GM18520 (cell line): ENCODE data around the gene SNRNP70.
"Not testable (repeated sequence)": the region's sequence is repeated elsewhere in the genome, so short reads cannot be mapped to it uniquely, and the experiment has no call there.

Experiments used
- ATAC-seq: cut with Tn5 transposase; IDR thresholded peaks from one replicate; pipeline ENCODE4 v1.9.1; 2021; ENCODE audit not compliant: unreplicated experiment

The SNRNP70 gene

DNA sequence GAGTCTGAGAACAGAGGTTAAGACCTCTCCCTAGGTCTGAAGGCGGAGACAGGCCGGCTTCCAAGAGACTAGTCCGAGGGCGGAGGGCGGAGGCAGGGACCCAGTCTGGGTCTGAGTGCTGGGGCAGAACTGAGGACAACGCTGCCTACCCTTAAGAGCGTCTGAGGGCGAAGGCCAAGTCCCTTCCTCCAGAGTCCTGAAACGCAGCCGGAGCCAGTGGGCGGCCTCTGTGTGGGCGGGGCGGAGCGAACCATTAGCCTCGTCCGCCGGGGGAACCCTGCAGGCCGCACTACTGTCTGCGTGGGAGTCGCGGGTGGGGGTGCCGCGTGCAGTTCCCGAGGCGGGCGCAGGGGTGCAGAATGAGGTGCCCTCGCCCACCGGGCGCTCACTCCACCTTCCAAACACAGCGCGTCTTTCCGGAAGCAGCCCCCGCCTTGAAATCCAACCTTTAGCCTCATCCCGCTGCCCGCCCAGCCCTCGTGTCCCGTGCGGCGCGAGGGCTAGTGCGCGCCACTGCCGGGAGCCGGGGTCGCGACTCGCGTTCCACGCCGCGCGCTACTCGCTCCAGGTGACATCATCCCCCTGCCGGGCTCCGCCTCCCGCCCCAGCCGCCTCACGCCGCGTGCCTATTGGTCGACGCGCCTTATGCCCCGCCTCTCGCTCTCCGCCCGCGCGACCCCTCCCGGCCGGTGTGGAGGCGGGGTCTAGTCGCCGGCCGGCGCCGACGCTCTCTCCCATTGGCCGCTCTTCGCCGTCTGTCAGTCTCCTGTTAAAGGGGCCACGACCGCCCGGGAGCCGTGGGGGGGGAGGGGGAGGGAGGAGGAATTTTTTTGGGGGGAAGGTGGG, 33.5 kb downstream of the SNRNP70 start, which contains the start of gene C19orf73:
C19orf73 (minus strand) TSS at position 579 of the 846 bp plus-strand sequence; CDS start at position 458, 121 bp downstream.
- peak; percentile 66 for ATAC-seq

- ATAC-seq, result no peak
Measured at GRCh38 chr19:49119411-49120324, 34.4 kb downstream of the SNRNP70 start, which contains the start of gene PPFIA3. PPFIA3 (plus strand) TSS chr19:49119544; CDS start chr19:49127874, 8,330 bp downstream.

GRCh38 chr19:49120325-49120683, 35.1 kb downstream of the SNRNP70 start:
- no peak for ATAC-seq

- ATAC-seq, result no peak
Measured at GRCh38 chr19:49120868-49121267, 35.6 kb downstream of the SNRNP70 start.

GRCh38 chr19:49121841-49122240, 36.6 kb downstream of the SNRNP70 start:
- not testable (repeated sequence) for ATAC-seq

- not testable (repeated sequence) for ATAC-seq
Measured at GRCh38 chr19:49123285-49123684, 38.0 kb downstream of the SNRNP70 start.

DNA sequence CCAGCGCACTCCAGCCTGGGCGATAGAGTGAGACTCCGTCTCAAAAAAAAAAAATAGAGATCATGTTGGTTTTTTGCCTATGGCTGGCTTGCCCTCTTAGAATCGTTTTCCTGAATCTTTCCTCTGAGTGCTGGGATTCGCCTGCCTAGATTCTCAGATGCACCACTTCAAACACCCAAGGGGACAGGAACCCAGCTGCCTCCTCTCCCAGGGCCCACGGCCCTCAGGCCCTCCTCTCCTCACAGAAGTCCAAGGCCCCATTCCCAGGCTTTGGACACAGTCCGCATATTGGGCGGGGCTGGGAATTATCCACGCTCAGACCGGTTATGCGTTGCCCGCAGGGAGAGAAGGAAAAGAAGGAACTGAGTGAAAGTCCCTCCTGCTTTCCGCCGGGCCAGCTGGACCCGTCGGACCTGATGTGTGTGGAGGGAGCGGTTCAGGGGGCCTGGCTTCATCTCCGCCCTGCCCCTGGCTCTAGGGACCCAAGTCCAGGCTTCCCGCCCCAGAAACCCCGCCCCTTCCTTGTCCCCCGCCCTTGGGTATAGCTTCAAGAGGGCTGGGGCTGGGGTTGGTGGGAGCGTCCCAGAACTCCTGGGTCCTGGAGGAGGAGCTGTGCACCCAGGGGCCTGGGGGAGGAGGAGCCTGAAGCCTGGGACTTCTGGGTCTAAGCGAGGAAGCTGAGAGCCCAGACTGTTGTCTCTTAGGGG, 39.9 kb downstream of the SNRNP70 start:
- no peak for ATAC-seq

- ATAC-seq, result no peak
Measured at GRCh38 chr19:49126575-49126974, 41.3 kb downstream of the SNRNP70 start.

DNA sequence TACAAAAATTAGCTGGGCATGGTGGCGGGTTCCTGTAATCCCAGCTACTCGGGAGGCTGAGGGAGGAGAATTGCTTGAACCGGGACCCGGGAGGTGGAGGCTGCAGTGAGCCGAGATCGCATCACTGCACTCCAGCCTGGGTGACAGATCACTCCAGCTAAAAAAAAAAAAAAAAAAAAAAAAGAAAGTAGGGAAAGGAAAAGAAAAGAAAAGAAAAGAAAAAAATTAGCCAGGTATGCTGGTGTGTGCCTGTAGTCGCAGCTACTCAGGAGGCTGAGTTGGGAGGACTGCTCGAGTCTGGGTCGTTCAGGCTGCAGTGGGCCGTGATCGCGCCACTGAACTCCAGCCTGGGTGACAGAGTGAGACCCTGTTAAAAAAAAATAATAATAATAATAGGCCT, 42.0 kb downstream of the SNRNP70 start:
- not testable (repeated sequence) for ATAC-seq

- peak; percentile 69 for ATAC-seq
Measured at GRCh38 chr19:49127674-49128544, 42.7 kb downstream of the SNRNP70 start.

GRCh38 chr19:49128545-49129237, 43.4 kb downstream of the SNRNP70 start:
- ATAC-seq, result no peak

DNA sequence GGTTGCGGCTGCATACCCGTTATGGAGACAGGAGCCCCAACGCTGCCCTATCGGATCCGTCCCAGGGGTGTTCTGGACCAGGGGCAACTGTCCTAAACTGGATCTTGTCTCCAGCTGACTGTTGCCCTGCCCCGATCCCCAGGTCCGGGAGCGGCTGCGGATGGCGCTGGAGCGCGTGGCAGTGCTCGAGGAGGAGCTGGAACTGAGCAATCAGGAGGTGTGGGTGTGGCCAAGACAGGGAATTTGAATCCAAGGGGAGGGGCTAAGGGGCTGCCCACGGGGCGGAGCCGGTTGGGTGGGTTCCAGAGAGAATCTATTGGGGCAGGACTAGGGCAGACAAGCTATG, 44.0 kb downstream of the SNRNP70 start:
- no peak for ATAC-seq

GRCh38 chr19:49130325-49130724, 45.1 kb downstream of the SNRNP70 start:
- no peak for ATAC-seq

- no peak for ATAC-seq
Measured at GRCh38 chr19:49132974-49133609, 47.8 kb downstream of the SNRNP70 start.

DNA sequence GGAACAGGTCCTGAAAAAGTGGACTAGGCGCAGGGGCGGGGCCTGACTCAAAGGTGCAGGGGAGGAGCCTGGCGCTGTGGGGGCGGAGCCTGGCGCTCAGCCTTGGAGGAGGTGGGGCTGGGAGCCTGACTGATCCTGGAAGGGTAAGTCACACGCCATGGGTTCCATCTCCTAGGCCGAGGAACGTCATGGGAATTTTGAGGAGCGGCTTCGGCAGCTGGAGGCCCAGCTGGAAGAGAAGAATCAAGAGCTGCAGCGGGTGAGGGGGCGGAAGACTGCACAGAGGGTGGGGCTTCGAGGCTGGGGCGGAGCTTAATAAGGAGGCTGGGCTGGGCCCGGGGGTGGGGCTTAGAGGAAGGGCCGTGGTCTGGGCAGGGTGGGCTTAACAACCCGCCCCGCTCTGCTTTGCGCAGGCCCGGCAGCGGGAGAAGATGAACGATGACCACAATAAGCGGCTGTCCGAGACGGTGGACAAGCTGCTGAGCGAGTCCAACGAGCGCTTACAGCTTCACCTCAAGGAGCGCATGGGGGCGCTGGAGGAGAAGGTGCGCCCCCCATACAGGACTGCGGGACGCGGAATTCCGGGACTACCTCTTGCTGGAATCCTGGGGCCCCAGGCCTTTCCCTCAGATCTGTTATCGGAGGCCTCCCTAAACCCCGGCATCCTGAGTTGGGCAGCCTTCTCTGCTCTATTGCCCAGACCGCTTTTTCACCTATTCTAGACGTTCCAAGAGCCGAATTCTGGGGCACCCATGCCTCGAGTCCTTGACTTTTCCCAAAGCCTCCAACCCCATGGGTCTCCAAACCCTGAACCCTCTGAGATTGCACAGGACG, 48.6 kb downstream of the SNRNP70 start:
- no peak for ATAC-seq

GRCh38 chr19:49135686-49136085, 50.4 kb downstream of the SNRNP70 start:
- ATAC-seq, result no peak

DNA sequence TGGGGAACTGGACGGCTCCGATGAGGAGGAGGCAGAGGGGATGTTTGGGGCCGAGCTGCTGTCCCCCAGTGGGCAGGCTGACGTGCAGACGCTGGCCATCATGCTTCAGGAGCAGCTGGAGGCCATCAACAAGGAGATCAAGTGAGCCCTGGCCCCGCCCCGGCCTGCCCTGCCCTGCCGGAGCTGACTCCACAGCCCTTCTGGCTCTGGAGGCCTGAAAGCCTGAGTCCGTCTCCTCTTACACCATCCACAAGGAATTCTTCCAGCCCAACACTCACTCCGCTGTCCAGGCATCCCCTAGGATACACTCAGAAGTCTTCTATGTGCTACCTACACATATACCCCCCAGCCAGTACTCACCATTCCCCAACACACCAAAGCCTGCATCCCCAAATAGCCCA, 51.5 kb downstream of the SNRNP70 start:
- ATAC-seq, result no peak

- no peak for ATAC-seq
Measured at GRCh38 chr19:49140951-49141350, 55.7 kb downstream of the SNRNP70 start.
